HG03354 (cell line): ENCODE measurements around the gene ST3GAL2.
"Not testable (repeated sequence)": the region's sequence is repeated elsewhere in the genome, so short reads cannot be mapped to it uniquely, and the experiment has no call there.

ENCODE experiments used
- ATAC-seq: cut with Tn5 transposase; IDR thresholded peaks from one replicate; pipeline ENCODE4 v1.9.1; 2021; ENCODE audit warnings: mild to moderate bottlenecking; ENCODE audit not compliant: unreplicated experiment, poor library complexity, severe bottlenecking

ST3GAL2 gene

DNA sequence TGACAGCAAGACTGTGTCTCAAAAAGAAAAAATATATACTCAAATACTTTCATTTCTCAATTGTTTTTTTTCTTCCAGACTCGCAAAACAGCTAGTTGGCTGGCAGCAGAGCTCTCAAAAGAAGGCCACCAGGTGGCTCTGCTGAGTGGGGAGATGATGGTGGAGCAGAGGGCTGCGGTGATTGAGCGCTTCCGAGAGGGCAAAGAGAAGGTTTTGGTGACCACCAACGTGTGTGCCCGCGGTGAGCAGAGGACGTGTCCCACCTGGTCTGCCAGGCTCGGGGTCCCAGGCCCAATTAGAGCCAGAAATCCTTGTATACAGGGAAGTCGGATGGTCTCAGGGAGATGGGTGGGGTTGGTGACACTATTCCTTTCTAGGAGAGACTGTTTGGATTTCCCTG is 68.8 kb downstream of the ST3GAL2 start:
- not testable (repeated sequence) for ATAC-seq

- no peak for ATAC-seq
These were observed 74.5 kb downstream of the ST3GAL2 start for GRCh38 chr16:70364399-70364798.

GRCh38 chr16:70359552-70359951 is 79.3 kb downstream of the ST3GAL2 start:
- no peak for ATAC-seq

- no peak for ATAC-seq
These were observed 89.1 kb downstream of the ST3GAL2 start for GRCh38 chr16:70349783-70350182.

GRCh38 chr16:70348991-70349390 is 89.9 kb downstream of the ST3GAL2 start:
- no peak for ATAC-seq

DNA sequence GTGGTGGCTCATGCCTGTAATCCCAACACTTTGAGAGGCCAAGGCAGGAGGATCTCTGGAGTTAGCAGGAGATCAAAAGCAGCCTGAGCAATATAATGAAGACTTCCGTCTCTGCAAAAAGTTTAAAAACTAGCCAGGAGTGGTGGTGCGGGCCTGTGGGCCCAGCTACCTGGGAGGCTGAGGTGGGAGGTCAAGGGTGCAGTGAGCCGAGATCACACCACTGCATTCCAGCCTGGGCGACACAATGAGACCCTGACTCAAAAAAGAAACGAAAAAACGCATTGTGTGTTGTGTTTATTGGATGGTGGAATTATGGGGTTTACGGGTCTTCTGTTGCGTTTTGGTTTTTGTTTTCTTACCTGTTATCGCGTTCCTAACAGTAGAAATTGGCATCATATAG is 93.1 kb downstream of the ST3GAL2 start:
- no peak for ATAC-seq

DNA sequence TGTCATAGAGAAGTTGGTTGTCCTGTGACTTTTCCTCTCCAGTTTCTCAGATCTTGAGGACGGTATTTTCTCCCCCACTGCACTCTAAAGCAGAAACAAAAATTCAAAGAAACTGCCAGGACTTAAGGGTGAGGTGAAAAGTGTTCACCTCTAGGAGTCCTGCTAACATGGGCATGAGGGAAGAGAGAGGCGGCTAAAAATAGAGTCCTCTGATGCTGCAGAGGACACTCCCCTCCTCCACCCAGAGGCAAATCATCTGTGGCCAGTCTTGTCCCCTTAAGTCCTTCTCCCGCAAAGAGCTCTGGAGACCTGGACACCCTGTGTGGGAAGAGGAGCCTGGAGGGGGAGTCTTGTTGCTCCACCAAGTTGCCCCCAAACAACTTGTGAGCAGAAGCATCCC is 96.9 kb downstream of the ST3GAL2 start:
- ATAC-seq, result no peak

GRCh38 chr16:70341600-70341999 is 97.3 kb downstream of the ST3GAL2 start:
- no peak for ATAC-seq

DNA sequence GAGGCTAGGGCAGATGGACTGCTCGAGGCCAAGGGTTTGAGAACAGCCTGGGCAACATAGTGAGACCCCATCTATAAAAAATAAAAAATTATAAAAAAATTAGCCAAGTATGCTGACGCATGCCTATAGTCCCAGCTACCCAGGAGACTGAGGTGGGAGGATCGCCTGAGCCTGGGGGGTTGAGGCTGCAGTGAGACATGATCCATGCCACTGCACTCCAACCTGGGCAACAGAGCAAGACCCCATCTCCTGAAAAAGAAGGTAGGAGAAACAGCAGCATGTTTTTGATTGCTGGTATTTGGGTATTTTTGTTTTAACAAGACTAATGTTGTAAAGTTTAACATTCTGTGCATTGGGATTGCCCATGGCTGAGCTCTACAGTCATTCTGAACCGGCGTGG is 101.1 kb downstream of the ST3GAL2 start:
- ATAC-seq, result no peak

- not testable (repeated sequence) for ATAC-seq
These were observed 106.2 kb downstream of the ST3GAL2 start for GRCh38 chr16:70332728-70333127.

- ATAC-seq, result no peak
These were observed 107.1 kb downstream of the ST3GAL2 start for GRCh38 chr16:70331588-70332358.

DNA sequence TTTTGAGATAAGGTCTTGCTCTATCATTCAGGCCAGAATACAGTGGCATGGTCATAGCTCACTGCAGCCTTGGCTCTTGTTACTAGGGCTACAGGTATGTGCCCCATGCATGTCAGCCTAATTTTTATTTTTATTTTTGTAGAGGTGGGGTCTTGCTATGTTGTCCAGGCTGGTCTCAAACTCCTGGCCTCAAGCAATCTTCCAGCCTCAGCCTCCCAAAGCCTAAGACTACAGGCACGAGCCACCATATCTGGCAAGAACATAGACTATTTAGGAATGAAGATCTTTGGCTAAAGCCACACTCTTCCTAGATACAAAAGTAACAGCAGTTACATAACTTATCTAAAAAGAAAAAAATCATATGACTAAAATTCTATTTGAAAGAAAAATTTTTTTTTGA is 107.8 kb downstream of the ST3GAL2 start:
- ATAC-seq, result no peak
